HG02678 (cell line): Measurements from ENCODE around the gene TMPRSS9.
"Not testable (repeated sequence)": the region's sequence is repeated elsewhere in the genome, so short reads cannot be mapped to it uniquely, and the experiment has no call there.

Experiments
- ATAC-seq: cut with Tn5 transposase; IDR thresholded peaks from one replicate; pipeline ENCODE4 v1.9.1; 2021; ENCODE audit warnings: mild to moderate bottlenecking, moderate library complexity; ENCODE audit not compliant: unreplicated experiment

The TMPRSS9 gene

DNA sequence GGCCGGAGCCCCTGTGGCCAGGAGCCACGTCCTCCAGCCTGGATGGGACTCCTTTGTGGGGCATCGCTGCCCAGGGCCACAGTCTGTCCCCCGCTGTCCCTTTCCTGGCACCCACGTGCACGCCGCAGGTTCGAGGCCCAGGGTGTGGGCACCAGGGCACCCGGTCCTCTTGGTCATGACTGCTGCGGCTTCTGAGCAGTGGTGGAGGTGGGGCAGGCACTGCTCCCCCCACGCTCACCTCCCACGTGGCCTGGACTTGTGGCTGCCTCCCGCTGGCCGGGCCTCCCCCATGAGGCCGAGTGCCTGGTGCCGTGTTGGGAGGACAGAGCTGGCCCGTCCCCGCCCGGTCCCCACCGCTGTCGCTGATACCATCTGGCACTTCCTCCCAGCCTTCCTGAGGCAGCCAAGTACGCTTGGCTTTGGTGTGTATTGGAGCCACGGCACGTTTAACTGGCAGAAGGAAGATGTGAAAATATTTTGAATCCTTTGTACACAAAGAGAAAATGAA lies 18.8 kb upstream of the TMPRSS9 start:
- ATAC-seq = no peak

DNA sequence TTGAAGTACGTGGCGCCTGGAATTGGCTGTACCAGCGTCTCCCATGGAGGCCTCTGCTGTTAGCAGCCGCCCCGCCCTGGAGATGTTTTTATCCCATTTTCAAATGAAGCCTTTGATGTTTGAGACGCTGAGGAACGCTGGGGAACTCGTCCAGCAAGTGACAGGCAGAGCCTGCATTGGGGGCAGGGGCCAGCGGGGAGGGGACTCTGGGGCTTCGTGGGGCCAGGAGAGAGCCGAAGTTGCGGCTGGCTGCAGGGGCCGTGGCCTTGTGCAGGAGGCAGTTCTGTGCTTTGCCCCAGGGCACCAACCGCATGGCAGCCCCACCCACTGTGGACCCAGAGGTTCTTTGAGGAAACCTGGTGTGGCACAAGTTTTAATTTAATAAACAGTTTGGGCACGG lies 18.1 kb upstream of the TMPRSS9 start:
- no peak for ATAC-seq

DNA sequence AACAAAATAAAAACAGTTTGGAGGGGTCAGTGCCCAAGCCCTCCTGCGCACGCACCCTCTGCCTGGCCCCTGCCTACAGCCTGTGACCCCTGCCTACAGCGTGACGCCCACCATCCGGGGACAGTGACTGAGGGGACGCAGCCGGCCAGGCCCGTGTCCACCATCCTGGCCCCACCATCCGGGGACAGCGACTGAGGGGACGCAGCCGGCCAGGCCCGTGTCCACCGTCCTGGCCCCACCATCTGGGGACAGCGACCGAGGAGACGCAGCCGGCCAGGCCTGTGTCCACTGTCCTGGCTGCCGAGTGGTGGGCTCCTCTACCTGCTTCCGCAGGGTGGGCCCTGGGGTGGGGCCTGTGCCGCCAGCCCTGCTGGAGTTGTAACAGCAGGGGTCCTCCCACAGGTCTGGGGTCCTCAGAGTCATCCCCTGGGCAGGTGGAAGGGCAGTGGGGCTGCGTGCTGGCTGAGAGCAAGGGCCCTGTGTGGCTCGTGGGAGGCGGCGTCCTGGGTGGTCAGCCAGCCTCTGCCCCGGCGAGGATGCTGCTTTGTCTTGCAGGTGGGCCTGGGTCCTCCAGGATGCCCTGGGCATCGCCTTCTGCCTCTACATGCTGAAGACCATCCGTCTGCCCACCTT lies 17.3 kb upstream of the TMPRSS9 start:
- ATAC-seq = no peak

DNA sequence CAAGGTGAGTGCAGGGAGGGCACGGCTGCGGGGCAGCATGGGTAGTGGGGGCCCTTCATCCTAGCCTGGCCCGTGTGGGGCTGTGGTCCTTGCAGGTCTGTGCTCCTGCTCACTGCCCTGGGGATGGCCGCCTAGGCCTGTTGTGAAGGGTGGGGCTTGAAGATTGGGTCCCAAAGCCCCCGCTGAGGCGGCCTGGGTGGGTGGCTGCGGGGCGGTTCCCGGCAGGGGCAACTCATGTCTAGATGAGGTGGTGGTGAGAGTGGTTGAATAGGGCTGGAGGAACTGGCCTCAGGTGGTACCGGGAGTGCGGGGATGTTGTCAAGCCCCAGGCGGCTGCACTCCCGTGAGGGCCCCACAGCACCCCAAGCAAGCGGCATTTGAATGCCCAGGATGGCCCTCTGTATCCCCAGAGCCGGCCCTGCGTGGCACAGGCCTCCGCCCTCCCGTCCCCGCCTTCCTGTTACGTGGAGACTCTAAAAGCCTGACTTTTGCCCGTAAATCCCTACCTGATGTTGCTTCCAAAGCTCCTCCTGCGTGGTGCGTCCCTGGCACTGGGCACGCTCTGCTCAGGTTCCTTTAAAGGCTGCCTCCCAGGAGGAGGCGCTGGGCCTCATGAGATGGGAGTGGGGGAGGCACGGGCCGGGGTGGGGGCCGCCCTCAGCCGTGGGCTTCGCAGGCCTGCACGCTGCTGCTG lies 16.6 kb upstream of the TMPRSS9 start:
- ATAC-seq = no peak

DNA sequence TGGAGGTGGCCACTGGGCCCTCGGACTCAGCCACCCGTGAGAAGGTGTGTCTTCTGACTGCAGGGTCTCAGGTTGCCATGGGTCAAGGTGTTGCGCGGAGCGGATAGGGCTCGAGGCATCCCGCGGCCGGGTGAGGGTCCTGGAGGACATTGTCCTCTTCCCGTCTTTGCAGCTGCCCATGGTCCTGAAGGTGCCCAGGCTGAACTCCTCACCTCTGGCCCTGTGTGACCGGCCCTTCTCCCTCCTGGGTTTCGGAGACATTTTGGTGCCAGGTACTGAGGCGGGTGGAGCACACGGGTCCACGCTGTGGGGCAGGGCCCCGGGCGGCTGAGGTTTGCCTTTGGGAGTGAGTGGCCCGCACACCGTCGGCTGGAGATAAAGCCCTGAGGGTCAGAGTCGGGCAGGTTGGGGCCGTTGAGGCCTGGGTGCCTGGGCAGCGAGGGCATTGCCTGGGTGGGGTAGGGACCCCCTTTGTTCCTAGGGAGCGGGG lies 15.6 kb upstream of the TMPRSS9 start:
- ATAC-seq = no peak

DNA sequence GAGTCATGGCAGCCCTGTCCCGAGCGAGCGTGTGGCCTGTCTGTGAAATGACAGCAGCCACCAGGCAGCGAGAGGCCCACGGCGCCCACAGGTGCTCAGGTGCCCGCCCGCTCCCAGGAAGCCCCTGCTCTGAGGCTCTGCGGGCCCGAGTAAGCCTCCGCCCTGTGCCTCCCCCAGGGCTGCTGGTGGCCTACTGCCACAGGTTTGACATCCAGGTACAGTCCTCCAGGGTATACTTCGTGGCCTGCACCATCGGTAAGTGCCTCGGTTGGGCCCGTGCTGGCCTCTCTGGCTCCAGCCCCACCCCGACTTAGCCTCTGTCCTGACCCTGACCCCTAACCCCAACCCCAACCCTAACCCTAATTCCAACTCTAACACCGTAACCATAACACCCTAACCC lies 15.0 kb upstream of the TMPRSS9 start:
- no peak for ATAC-seq

DNA sequence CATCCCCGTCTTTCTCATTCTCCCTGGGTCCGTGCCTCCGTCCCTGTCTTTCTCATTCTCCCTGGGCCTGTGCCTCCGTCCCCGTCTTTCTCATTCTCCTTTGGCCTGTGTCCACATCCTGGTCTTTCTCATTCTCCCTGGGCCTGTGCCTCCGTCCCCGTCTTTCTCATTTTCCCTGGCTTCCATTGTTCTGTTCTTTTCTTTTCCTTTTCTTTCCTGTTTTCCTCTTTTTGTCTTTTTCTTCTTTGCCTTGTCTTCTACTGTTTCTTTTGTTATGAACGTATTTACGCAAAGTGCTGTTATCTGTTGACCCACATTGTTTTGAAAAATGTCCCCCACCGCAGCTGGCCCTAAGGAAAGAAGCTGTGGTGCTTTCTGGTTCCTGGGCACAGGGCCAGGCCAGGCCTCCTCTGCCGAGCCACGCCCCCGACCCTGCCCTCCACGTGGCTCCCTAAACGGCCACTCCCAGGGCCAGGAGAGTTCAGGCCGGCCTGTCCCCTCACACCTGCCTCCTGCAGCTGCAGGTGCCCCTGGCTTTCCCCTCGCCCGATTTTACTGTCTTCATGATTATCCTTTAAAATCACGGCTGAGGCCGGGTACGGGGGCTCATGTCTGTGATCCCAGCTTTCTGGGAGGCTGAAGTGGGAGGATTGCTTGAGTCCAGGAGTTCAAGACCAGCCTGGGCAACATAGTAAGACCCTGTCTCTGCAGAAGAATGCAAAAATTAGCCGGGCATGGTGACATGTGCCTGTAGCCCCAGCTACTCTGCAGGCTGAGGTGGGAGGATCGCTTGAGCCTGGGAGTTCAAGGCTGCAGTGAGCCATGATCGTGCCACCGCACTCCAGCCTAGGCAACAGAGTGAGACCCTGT lies 14.0 kb upstream of the TMPRSS9 start:
- no peak for ATAC-seq

DNA sequence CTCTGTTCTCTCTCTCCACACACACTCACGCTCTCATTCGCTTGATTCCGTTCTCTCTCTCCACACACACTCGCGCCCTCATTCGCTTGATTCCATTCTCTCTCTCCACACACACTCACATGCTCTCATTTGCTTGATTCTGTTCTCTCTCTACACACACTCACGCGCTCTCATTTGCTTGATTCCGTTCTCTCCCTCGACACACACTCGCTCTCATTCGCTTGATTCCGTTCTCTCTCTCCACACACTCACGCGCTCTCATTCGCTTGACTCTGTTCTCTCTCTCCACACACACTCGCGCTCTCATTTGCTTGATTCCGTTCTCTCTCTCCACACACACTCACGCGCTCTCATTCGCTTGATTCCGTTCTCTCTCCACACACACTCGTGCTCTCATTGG lies 10.2 kb upstream of the TMPRSS9 start:
- not testable (repeated sequence) for ATAC-seq

DNA sequence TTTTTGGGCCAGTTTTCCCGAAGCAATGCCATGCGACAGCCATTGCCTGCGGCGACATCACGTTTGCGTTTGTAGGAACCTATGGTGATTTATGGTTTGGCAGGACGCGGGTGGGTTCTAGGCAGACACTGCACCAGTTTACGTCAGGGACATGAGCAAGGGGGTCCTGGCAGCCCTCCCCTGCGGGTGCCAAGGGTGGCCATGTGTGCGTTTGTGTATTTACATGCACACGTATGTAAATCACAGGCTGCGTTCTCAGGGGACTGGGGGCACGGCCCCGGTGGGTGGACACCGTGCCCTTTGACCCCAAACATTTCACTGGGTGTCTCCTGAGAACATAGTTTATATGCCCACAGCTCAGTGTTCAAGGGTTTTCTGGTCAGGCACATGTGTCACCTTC lies 9.4 kb upstream of the TMPRSS9 start:
- ATAC-seq = no peak

DNA sequence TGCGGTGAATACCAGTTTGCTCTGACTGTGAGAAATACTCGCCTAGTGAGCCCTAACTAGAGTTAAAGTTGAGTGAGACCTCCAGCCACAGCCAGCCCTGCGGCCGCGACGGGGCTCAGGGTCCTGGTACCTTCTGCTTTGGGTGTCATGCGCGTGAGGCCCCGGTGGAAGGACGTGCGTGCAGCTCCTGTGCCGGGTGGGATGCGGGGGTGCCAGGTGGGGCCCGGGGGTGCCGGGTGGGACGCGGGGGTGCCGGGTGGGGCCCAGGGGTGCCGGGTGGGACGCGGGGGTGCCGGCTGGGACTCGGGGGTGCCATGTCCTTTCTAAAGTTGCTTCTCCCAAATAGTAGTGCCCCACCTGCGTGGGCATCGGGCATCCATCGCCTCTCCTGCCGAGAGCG lies 8.5 kb upstream of the TMPRSS9 start:
- ATAC-seq = no peak

DNA sequence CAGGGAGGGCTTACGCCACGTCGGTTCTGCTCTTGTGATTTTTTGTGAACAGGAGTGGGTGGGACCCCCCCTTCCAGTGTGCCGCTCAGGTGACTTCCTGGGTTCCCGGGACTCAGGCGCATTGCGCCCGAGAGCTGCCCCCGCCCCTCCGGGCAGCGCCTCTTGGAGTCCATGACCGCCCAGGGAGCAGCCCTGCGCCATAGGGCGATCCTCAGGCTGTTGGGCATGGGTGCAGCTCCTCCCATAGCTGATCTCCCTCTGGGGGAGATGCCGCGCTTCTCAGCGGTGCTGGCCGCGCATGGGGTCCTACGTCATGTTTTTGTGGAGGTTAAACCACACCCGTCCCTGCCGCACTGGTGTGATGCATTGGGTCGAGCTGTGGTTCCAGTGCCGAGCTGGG lies 7.9 kb upstream of the TMPRSS9 start:
- no peak for ATAC-seq

DNA sequence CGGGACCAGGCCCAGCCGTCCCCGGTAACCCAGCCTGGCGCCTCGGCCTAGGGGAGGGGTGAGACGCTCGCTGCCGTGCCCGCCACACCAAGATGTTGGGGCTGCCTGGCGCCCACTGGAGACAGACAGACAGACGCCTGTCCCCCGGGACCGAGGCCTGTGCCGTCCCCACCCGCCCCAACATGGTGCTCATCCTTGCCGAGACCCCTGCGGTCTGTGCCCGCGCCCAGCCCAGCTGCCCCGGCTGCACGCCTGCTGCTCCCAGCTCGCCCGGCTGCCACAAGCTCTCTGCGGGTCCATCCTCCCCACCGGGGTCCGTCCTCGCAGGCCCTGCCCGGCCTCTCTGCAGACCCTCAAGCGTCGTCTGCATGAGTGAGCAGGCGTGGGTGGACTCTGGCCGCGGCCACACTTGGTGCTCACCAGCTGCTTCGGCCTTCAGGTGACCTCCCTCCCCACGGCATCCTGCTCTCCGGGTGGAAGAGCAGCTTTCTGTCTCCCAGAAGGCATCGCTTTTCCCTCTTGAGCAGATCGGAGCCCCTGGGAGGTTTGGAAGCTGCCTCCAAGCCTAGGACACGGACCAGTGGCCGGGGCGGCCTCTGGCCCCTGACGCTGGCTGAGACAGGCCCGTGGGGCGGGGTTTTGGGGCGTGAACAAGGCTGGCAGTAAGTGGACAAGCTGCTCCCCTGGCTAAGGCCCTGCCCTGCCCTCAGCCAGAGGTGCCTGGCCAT lies 6.7 kb upstream of the TMPRSS9 start:
- ATAC-seq = no peak

DNA sequence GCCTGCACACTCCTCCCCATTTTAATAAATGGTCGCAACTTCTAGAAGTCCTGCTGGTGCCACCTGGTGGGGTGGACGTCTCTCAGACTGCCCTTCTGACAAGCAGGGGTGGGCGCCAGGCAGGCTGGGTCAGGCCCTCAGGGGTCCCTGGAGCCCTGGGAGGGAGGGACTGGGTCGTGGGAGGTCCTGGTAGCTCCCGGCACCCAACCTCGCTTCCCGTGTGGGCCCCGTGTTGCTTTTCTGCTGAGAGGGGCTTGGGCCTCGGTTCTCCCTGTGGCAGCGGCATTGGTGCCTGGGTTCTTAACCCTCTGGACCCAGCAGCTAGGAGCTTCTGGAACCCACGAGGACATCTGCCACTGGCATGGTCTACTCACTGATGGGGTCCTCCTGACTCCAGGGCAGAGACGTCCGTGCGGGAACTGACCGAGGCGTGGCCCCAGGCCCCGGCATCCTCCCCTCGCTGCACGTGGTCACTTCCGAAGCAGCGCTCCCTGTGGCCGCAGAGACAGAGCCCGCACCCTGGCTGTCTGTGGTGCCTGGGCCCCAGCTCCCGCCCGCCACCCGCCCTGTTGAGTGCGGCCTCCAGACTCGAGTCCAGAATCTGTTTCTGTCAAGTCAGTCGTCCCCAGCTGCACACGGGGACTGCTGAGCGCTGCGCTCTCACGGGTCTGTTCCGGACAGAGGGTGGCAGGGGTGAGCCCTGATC lies 6.0 kb upstream of the TMPRSS9 start:
- ATAC-seq = no peak

DNA sequence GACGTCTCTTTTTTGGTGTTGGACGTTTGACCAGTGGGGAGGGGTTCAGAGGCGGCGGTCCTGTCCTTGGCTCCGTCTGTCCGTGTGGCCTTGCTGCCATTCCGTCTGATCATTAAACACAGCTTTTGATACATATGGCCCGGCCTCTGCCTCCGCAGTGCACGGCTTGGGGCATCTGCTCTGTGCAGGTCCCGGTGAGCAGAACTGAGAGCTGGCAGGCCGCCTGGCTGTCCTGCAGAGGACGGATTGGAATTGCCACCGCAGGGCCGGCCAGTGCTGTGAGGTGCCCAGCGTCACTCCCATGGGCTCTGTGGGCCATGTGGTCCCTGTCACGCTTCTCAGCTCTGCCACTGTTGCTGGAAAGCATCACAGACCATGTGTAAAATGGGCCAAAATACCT lies 5.4 kb upstream of the TMPRSS9 start:
- no peak for ATAC-seq

DNA sequence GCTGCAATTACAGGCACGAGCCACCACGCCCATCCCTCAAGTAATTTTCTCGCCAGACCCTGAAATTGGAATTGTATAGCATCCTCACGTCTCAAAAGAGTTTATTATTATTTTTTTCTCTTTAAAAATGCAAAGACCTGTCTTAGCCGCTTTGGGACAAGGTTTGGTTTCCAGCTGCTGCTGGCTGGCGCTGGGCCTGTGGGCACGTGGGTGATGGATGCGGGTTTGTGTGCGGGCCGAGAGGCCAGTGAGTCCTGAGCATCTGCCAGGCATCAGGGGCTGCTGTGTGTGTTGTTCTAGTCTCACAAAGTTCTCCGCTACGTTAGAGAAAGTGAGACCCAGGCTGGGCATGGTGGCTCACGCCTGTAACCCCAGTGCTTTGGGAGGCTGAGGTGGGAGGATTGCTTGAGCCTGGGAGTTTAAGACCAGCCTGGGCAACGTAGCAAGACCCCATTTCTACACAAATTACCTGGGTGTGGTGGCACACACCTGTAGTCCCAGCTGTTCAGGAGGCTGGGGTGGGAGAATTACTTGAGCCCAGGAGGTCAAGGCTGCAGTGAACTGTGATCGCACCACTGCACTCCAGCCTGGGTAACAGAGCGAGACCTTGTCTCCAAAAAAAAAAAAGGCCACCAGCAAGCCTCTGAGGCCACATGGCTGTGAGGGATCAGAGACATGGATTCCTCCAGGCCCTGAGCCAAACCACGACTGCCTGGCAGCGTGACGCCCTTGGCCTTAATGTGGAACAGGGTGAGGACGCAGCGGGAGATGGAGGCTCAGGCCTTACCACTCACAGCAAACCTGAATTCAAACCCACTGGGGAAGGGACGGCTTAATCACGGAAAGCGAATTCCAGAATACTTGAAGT lies 4.7 kb upstream of the TMPRSS9 start:
- ATAC-seq = no peak

DNA sequence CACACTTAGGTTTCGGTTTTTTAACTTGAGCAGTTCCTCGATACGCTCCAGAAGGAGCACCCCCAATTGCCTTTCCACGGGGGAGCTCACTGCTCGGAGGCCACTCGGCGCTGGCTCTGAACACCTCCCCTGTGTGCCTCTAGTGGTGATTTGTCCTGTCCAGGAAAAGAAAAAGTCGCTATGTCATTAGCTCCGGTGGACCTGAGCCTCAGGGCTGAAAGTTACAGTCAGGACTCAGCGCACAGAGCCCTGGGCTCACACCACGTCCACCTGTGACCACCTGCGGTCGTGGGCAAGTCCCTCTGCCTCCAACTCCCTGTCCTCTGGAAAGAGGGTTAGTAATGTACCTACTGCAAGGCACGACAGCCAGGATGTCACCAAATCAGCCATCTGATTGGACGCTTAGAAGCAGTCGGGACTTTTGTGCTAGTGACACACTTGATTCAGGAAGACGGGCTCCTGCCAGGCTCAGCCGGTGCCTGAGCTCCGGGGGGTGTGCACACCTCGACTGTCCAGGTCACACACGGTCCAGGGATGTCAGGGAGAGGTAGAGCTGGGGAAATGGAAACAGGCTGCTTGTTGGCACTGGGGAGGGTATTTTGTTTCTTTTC lies 3.9 kb upstream of the TMPRSS9 start:
- no peak for ATAC-seq

DNA sequence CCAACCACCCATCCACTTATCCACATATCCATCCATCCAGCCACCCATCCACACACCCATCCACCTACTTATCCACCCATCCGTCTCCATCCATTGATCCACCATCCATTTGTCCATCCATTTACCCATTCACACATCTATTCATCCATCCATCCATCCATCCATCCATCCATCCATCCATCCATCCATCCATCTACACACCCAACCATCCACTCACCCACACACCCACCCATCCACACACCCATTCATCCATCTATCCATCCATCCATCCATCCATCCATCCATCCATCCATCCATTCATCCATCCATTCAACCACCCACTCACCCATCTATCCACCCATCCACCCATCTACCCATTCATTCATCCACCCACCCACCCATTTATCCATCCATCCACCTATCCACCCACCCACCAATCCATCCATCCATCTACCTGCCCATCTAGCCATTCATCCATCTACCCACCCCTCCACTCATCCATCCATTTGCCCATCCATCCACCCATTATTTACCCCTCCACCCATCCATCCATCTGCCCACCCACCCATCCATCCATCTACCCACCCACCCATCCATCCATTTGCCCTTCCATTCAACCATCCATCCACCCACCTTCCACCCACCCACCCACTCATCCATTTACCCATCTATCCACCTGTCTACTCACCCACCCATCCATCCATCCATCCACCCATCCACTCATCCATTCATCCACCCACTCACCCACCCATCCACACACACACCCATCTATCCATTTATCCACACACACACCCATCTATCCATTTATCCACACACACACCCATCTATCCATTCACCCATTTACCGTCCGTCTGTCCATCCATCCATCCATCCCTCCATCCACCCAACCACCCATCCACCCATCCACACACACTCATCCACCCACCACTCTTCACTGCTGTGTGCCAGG lies 2.5 kb upstream of the TMPRSS9 start:
- no peak for ATAC-seq
